ENCODE data around the gene MSH2.
"Not testable (repeated sequence)": the region's sequence is repeated elsewhere in the genome, so short reads cannot be mapped to it uniquely, and the experiment has no call there.

Gene MSH2

GRCh38 chr2:47426786-47427185 lies 23.8 kb downstream of the MSH2 start:
- no peak for TF ChIP-seq CTCF (IDR thresholded peaks at IDR 0.05; ENCODE audit: borderline replicate concordance, control extremely low read depth, extremely low read depth, insufficient read depth, missing control alignments)
- in situ Hi-C loops (cut with MboI; ENCODE audit: low sequenced_read_pairs, unreplicated experiment), result no loop called here
- no peak for DNase-seq (ENCODE audit: low spot score)

DNA sequence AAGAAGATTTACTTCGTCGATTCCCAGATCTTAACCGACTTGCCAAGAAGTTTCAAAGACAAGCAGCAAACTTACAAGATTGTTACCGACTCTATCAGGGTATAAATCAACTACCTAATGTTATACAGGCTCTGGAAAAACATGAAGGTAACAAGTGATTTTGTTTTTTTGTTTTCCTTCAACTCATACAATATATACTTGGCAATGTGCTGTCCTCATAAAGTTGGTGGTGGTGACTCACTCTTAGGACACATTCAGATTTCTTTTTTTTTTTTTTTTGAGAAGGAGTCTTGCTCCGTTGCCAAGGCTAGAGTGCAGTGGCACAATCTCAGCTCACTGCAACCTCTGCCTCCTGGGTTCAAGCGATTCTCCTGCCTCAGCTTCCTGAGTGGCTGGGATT lies 26.8 kb downstream of the MSH2 start:
- DNase-seq (ENCODE audit: low spot score), result no peak
- no peak for TF ChIP-seq CTCF (IDR thresholded peaks at IDR 0.05; ENCODE audit: borderline replicate concordance, control extremely low read depth, extremely low read depth, insufficient read depth, missing control alignments)
- in situ Hi-C loops (cut with MboI; ENCODE audit: low sequenced_read_pairs, unreplicated experiment), result no loop called here

- DNase-seq (ENCODE audit: low spot score); in situ Hi-C loops (cut with MboI; ENCODE audit: low sequenced_read_pairs, unreplicated experiment): not testable (repeated sequence)
Measured at GRCh38 chr2:47433006-47433405, 30.1 kb downstream of the MSH2 start.

- in situ Hi-C loops (cut with MboI; ENCODE audit: low sequenced_read_pairs, unreplicated experiment), result not testable (repeated sequence)
Measured at GRCh38 chr2:47433445-47433844, 30.5 kb downstream of the MSH2 start.

GRCh38 chr2:47437287-47437686 lies 34.3 kb downstream of the MSH2 start:
- DNase-seq (ENCODE audit: low spot score), result peak; percentile 24
- no peak for TF ChIP-seq CTCF (IDR thresholded peaks at IDR 0.05; ENCODE audit: borderline replicate concordance, control extremely low read depth, extremely low read depth, insufficient read depth, missing control alignments)

More at GRCh38 chr2:47433445-47433844, 30.5 kb downstream of the MSH2 start:
- not testable (repeated sequence) for DNase-seq (ENCODE audit: low spot score)

GRCh38 chr2:47438106-47438505 lies 35.1 kb downstream of the MSH2 start:
- TF ChIP-seq CTCF (IDR thresholded peaks at IDR 0.05; ENCODE audit: borderline replicate concordance, control extremely low read depth, extremely low read depth, insufficient read depth, missing control alignments), result no peak
- no peak for DNase-seq (ENCODE audit: low spot score)
- in situ Hi-C loops (cut with MboI; ENCODE audit: low sequenced_read_pairs, unreplicated experiment), result no loop called here

More at GRCh38 chr2:47437287-47437686, 34.3 kb downstream of the MSH2 start:
- in situ Hi-C loops (cut with MboI; ENCODE audit: low sequenced_read_pairs, unreplicated experiment), result no loop called here

DNA sequence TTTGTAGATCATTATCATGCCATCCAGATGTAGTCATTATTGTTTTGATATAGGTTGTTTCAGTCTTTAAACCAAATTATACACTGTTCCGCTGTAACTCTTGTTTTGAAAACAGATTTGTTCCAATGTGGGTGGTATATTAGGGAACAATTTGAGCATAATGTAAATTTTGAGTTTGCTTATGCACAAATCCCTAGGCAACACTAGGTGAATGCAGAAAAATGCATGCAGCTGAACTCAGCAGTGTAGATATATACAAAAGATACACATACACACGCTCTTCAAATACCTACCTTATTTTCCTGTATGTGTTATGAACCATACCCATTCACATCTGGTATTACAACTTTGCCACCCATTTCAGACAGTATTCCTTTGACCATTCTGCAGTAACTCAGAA lies 35.8 kb downstream of the MSH2 start:
- in situ Hi-C loops (cut with MboI; ENCODE audit: low sequenced_read_pairs, unreplicated experiment), result no loop called here
- DNase-seq (ENCODE audit: low spot score), result no peak
- no peak for TF ChIP-seq CTCF (IDR thresholded peaks at IDR 0.05; ENCODE audit: borderline replicate concordance, control extremely low read depth, extremely low read depth, insufficient read depth, missing control alignments)

GRCh38 chr2:47451790-47452189 lies 48.8 kb downstream of the MSH2 start:
- DNase-seq (ENCODE audit: low spot score), result no peak
- in situ Hi-C loops (cut with MboI; ENCODE audit: low sequenced_read_pairs, unreplicated experiment), result no loop called here
- TF ChIP-seq CTCF (IDR thresholded peaks at IDR 0.05; ENCODE audit: borderline replicate concordance, control extremely low read depth, extremely low read depth, insufficient read depth, missing control alignments), result no peak
